Neural progenitor cell (in vitro differentiated cells): ENCODE measurements around the gene NUP133. TPM values are rescaled to one million over a fixed set of nuclear protein-coding genes. Genes with fewer than 3 reads are reported as not detected.

Source experiments
- DNase-seq: peaks from one replicate; pipeline ENCODE4 v3.0.0-alpha.2; 2016; ENCODE audit warnings: low spot score
- H2AFZ ChIP-seq: fragments of 200-600 bp; sonication (generic); replicated peaks from 2 replicates; pipeline ENCODE4 v1.6.1; 2016; ENCODE audit warnings: antibody characterized with exemption
- H3F3A ChIP-seq: fragments of 200-600 bp; sonication (generic); 2 replicates; pipeline ENCODE4 v1.6.1; 2016; ENCODE audit warnings: antibody characterized with exemption, low read depth
- H3K27ac ChIP-seq: fragments of 200-600 bp; sonication (generic); 2 replicates; pipeline ENCODE4 v1.5.1; 2016; ENCODE audit warnings: mild to moderate bottlenecking
- H3K27me3 ChIP-seq: fragments of 200-600 bp; sonication (generic); 2 replicates; pipeline ENCODE4 v1.6.1; 2016; ENCODE audit warnings: mild to moderate bottlenecking, moderate library complexity
- H3K36me3 ChIP-seq: fragments of 200-600 bp; sonication (generic); 2 replicates; pipeline ENCODE4 v1.5.1; 2016
- H3K4me1 ChIP-seq: fragments of 200-600 bp; sonication (generic); 2 replicates; pipeline ENCODE4 v1.6.1; 2016; ENCODE audit warnings: mixed run types
- H3K4me2 ChIP-seq: fragments of 200-600 bp; sonication (generic); 2 replicates; pipeline ENCODE4 v1.6.1; 2016
- H3K4me3 ChIP-seq: fragments of 200-600 bp; sonication (generic); 2 replicates; pipeline ENCODE4 v1.5.1; 2016
- H3K79me2 ChIP-seq: fragments of 200-600 bp; sonication (generic); 2 replicates; pipeline ENCODE4 v1.6.1; 2016; ENCODE audit warnings: low read depth
- H3K9ac ChIP-seq: fragments of 200-600 bp; sonication (generic); 2 replicates; pipeline ENCODE4 v1.6.1; 2016
- H3K9me3 ChIP-seq: fragments of 200-600 bp; sonication (generic); 2 replicates; pipeline ENCODE4 v1.5.1; 2016; ENCODE audit warnings: low read depth
- H4K20me1 ChIP-seq: fragments of 200-600 bp; sonication (generic); 2 replicates; pipeline ENCODE4 v1.6.1; 2016; ENCODE audit warnings: low read depth
- H3K27ac Mint-ChIP-seq: 3 replicates; pipeline ENCODE4 v1.8.0; 2021; ENCODE audit warnings: mixed read lengths
- H3K27me3 Mint-ChIP-seq: 2 replicates; pipeline ENCODE4 v1.8.0; 2022; ENCODE audit warnings: low read depth, mild to moderate bottlenecking, inconsistent platforms, moderate library complexity, mixed read lengths; ENCODE audit not compliant: insufficient read depth
- H3K36me3 Mint-ChIP-seq: 3 replicates; pipeline ENCODE4 v1.8.0; 2021; ENCODE audit warnings: mixed read lengths
- H3K4me1 Mint-ChIP-seq: 3 replicates; pipeline ENCODE4 v1.8.0; 2021; ENCODE audit warnings: mixed read lengths
- H3K4me3 Mint-ChIP-seq: 3 replicates; pipeline ENCODE4 v1.8.0; 2021; ENCODE audit warnings: mild to moderate bottlenecking, moderate library complexity, mixed read lengths
- H3K9me3 Mint-ChIP-seq: 3 replicates; pipeline ENCODE4 v1.8.0; 2020; ENCODE audit warnings: mixed read lengths
- EZH2 ChIP-seq: fragments of 200-600 bp; sonication (generic); IDR thresholded peaks from 2 replicates; pipeline ENCODE4 v1.6.1; 2017; ENCODE audit warnings: antibody characterized with exemption, mild to moderate bottlenecking, moderate library complexity
- EZH2phosphoT487 ChIP-seq: fragments of 200-600 bp; sonication (generic); IDR thresholded peaks from 2 replicates; pipeline ENCODE4 v1.6.1; 2017; ENCODE audit warnings: antibody characterized with exemption
- total RNA-seq: library from RNA; depleted of rRNA; stranded (reverse); fragments of >200 nt; gene quantifications from 2 replicates; pipeline ENCODE4 v1.2.3, GENCODE V29; 2015; ENCODE audit warnings: low replicate concordance
- TF ChIP-seq, protein P1 (sequence below): fragments of 200-600 bp; sonication (generic); IDR thresholded peaks from 2 replicates; pipeline ENCODE4 v1.5.1; 2017; ENCODE audit warnings: antibody characterized with exemption, mild to moderate bottlenecking

Gene NUP133
- total RNA-seq, 1 donor from 2014 or later = 89.3 TPM

GRCh38 chr1:229456016-229456415 lies 52.1 kb downstream of the NUP133 start:
- H3K4me3 ChIP-seq = no peak overlapping the region
- Mint-ChIP-seq H3K4me3 (no peak overlapping the region), H3K27me3 (no peaks in the 10 kb centered on the region), H3K27ac (no peak overlapping the region), H3K4me1 (no peaks in the 10 kb centered on the region), H3K36me3 (peaks cover 6% of the 10 kb centered on the region), H3K9me3 (no peaks in the 10 kb centered on the region)
- no peaks in the 10 kb centered on the region for H3K4me1 ChIP-seq
- peaks cover 15% of the 10 kb centered on the region for H3K36me3 ChIP-seq
- no peak overlapping the region for H3K4me2 ChIP-seq
- H3K79me2 ChIP-seq = no peaks in the 10 kb centered on the region
- TF ChIP-seq EZH2phosphoT487 = no peak
- no peak for DNase-seq
- no peaks in the 10 kb centered on the region for H3K9me3 ChIP-seq
- H3K27me3 ChIP-seq = no peaks in the 10 kb centered on the region
- no peak overlapping the region for H3K9ac ChIP-seq
- H2AFZ ChIP-seq = no peak overlapping the region
- no peaks in the 10 kb centered on the region for H3F3A ChIP-seq
- no peaks in the 10 kb centered on the region for H4K20me1 ChIP-seq
- H3K27ac ChIP-seq = no peak overlapping the region

DNA sequence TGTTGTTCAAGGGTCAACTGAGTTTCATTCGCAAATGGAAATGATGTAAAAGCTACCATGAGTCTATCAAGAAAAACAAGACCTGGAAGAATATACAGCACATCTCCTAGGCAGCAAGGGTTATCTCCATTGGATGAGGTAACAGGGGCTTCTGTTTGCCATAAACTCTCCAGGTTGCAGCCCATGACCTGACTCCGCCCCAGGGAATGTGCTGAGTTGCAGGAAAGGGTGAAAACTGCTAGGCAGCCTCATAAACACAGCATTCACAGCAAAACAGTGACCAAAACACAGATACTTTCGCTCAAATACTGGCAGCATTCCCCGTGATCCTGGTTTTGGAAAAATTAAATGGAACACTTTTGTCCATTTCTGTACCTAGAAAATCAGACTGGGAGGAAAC lies 54.1 kb downstream of the NUP133 start:
- Histone ChIP-seq H3K27ac (no peak overlapping the region), H3K4me3 (no peak overlapping the region), H3K4me1 (no peaks in the 10 kb centered on the region), H3K9me3 (no peaks in the 10 kb centered on the region), H3K36me3 (peaks cover 18% of the 10 kb centered on the region), H3K9ac (no peak overlapping the region), H3K27me3 (no peaks in the 10 kb centered on the region), H2AFZ (no peak overlapping the region), H4K20me1 (no peaks in the 10 kb centered on the region), H3F3A (no peaks in the 10 kb centered on the region), H3K4me2 (no peak overlapping the region), H3K79me2 (no peaks in the 10 kb centered on the region)
- Mint-ChIP-seq H3K9me3 (no peaks in the 10 kb centered on the region), H3K4me1 (no peaks in the 10 kb centered on the region), H3K27ac (no peak overlapping the region), H3K4me3 (no peak overlapping the region), H3K36me3 (peaks cover 6% of the 10 kb centered on the region), H3K27me3 (no peaks in the 10 kb centered on the region)
- DNase-seq = no peak
- TF ChIP-seq, protein P1, sequence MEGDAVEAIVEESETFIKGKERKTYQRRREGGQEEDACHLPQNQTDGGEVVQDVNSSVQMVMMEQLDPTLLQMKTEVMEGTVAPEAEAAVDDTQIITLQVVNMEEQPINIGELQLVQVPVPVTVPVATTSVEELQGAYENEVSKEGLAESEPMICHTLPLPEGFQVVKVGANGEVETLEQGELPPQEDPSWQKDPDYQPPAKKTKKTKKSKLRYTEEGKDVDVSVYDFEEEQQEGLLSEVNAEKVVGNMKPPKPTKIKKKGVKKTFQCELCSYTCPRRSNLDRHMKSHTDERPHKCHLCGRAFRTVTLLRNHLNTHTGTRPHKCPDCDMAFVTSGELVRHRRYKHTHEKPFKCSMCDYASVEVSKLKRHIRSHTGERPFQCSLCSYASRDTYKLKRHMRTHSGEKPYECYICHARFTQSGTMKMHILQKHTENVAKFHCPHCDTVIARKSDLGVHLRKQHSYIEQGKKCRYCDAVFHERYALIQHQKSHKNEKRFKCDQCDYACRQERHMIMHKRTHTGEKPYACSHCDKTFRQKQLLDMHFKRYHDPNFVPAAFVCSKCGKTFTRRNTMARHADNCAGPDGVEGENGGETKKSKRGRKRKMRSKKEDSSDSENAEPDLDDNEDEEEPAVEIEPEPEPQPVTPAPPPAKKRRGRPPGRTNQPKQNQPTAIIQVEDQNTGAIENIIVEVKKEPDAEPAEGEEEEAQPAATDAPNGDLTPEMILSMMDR = no peak
- TF ChIP-seq EZH2phosphoT487 (no peak), EZH2 (no peak)

- Histone ChIP-seq H3K27me3 (no peaks in the 10 kb centered on the region), H3K27ac (no peak overlapping the region), H3K4me1 (no peaks in the 10 kb centered on the region), H4K20me1 (no peaks in the 10 kb centered on the region), H3K79me2 (no peaks in the 10 kb centered on the region), H3K9ac (no peak overlapping the region), H3F3A (no peaks in the 10 kb centered on the region), H3K4me2 (no peak overlapping the region), H3K9me3 (no peaks in the 10 kb centered on the region), H2AFZ (no peak overlapping the region), H3K36me3 (peaks cover 18% of the 10 kb centered on the region), H3K4me3 (no peak overlapping the region)
- no peak overlapping the region for H3K4me3 Mint-ChIP-seq
- peak; percentile 44 for DNase-seq
- no peaks in the 10 kb centered on the region for H3K9me3 Mint-ChIP-seq
- no peaks in the 10 kb centered on the region for H3K4me1 Mint-ChIP-seq
- H3K27ac Mint-ChIP-seq = no peak overlapping the region
- peaks cover 11% of the 10 kb centered on the region for H3K36me3 Mint-ChIP-seq
- no peaks in the 10 kb centered on the region for H3K27me3 Mint-ChIP-seq
- TF ChIP-seq, protein P1 = peak; percentile 59
- TF ChIP-seq EZH2phosphoT487 = no peak
These were observed 55.0 kb downstream of the NUP133 start for GRCh38 chr1:229452956-229453801.

DNA sequence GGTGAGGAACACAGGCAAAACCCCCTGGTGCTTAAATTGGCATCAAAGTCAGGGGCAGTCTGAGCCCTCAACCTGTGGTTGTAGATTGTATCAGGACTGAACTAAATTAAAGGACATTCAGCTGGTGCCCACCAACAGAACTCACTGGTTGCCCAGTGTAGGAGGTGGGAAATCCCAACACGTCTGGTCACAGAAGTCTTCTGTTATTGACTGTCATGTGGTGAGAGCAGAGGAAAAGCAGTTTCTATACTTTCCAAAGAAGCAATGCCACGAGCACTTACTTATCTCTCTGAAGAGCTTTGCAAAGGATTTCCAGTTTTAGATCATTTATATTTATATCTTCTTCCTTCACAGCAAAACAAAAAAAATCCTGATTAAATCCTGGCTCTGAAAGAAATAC lies 59.3 kb downstream of the NUP133 start:
- H4K20me1 ChIP-seq = no peaks in the 10 kb centered on the region
- peaks cover 6% of the 10 kb centered on the region for H3K36me3 ChIP-seq
- TF ChIP-seq EZH2phosphoT487 = no peak
- no peak for TF ChIP-seq EZH2
- TF ChIP-seq, protein P1 = no peak
- H3K79me2 ChIP-seq = no peaks in the 10 kb centered on the region
- no peak overlapping the region for H2AFZ ChIP-seq
- Mint-ChIP-seq H3K27ac (no peak overlapping the region), H3K36me3 (peaks cover 17% of the 10 kb centered on the region), H3K4me3 (no peak overlapping the region), H3K4me1 (no peaks in the 10 kb centered on the region), H3K27me3 (no peaks in the 10 kb centered on the region), H3K9me3 (no peaks in the 10 kb centered on the region)
- no peak overlapping the region for H3K9ac ChIP-seq
- H3K4me3 ChIP-seq = no peak overlapping the region
- DNase-seq = no peak
- no peaks in the 10 kb centered on the region for H3K27me3 ChIP-seq
- H3K4me1 ChIP-seq = no peaks in the 10 kb centered on the region
- no peak overlapping the region for H3K4me2 ChIP-seq
- H3F3A ChIP-seq = no peaks in the 10 kb centered on the region
- H3K9me3 ChIP-seq = no peaks in the 10 kb centered on the region
- no peak overlapping the region for H3K27ac ChIP-seq
